CD4-positive, alpha-beta T cell treated with Interferon gamma for 1 hour (primary cell): ENCODE data around the gene KRTCAP2.
"Not testable (repeated sequence)": the region's sequence is repeated elsewhere in the genome, so short reads cannot be mapped to it uniquely, and the experiment has no call there.

Experiments
- DNase-seq: peaks from one replicate; pipeline ENCODE4 v3.0.0-alpha.2; 2020

Gene KRTCAP2

GRCh38 chr1:155198547-155198906 lies 25.4 kb upstream of the KRTCAP2 start:
- DNase-seq: no peak

- DNase-seq: no peak
Observed at GRCh38 chr1:155197901-155198546, 24.9 kb upstream of the KRTCAP2 start.

GRCh38 chr1:155196893-155197638 lies 24.0 kb upstream of the KRTCAP2 start:
- DNase-seq: no peak

GRCh38 chr1:155196103-155196892 lies 23.2 kb upstream of the KRTCAP2 start:
- DNase-seq: no peak

- DNase-seq: no peak
Observed at GRCh38 chr1:155195201-155196102, 22.3 kb upstream of the KRTCAP2 start.

GRCh38 chr1:155193991-155194240 lies 20.8 kb upstream of the KRTCAP2 start:
- DNase-seq: not testable (repeated sequence)

- peak; percentile 79 for DNase-seq
Observed at GRCh38 chr1:155193275-155193990, 20.3 kb upstream of the KRTCAP2 start.

- DNase-seq: peak; percentile 57
Observed at GRCh38 chr1:155192346-155193274, 19.5 kb upstream of the KRTCAP2 start.

- no peak for DNase-seq
Observed at GRCh38 chr1:155191904-155192303, 18.8 kb upstream of the KRTCAP2 start.

- not testable (repeated sequence) for DNase-seq
Observed at GRCh38 chr1:155189926-155190325, 16.8 kb upstream of the KRTCAP2 start.

GRCh38 chr1:155188268-155188667 lies 15.2 kb upstream of the KRTCAP2 start:
- no peak for DNase-seq

GRCh38 chr1:155187456-155187891 lies 14.4 kb upstream of the KRTCAP2 start:
- no peak for DNase-seq

- DNase-seq: no peak
Observed at GRCh38 chr1:155186794-155187455, 13.8 kb upstream of the KRTCAP2 start.

- no peak for DNase-seq
Observed at GRCh38 chr1:155186067-155186793, 13.1 kb upstream of the KRTCAP2 start.

- no peak for DNase-seq
Observed at GRCh38 chr1:155185783-155186066, 12.6 kb upstream of the KRTCAP2 start.

- DNase-seq: peak; percentile 68
Observed at GRCh38 chr1:155184835-155185782, 12.0 kb upstream of the KRTCAP2 start.

- DNase-seq: no peak
Observed at GRCh38 chr1:155184351-155184811, 11.3 kb upstream of the KRTCAP2 start.

GRCh38 chr1:155183775-155184221 lies 10.7 kb upstream of the KRTCAP2 start:
- no peak for DNase-seq
